CD4-positive, alpha-beta T cell (primary cell): ENCODE measurements around the gene PARL. TPM values are rescaled to one million over a fixed set of nuclear protein-coding genes. Genes with fewer than 3 reads are reported as not detected.

Experiments used
- ATAC-seq: fragments of 200-7000 bp; cut with Tn5 transposase; one replicate; pipeline ENCODE4 v1.10.0; 2022; ENCODE audit warnings: mild to moderate bottlenecking; ENCODE audit not compliant: poor library complexity
- CTCF ChIA-PET: fragments of 350-600 bp; sonication (Branson Sonifier 250); formaldehyde crosslinking; loops from one replicate; lab custom pipeline; 2021; ENCODE audit warnings: antibody characterized with exemption, inconsistent platforms; lab: Charles Lee
- POLR2A ChIA-PET: fragments of 350-600 bp; sonication (Branson Sonifier 250); formaldehyde crosslinking; loops from one replicate; lab custom pipeline; 2021; ENCODE audit warnings: antibody characterized with exemption, inconsistent platforms; lab: Charles Lee
- DNase-seq, 14 experiments: peaks; one replicate each; pipeline ENCODE4 v3.0.0-alpha.2; 2013 to 2020; ENCODE audit warnings: mixed read lengths in 2 of 14
- H3K27ac ChIP-seq, 2 donors: one replicate each; pipeline versions ENCODE4 v1.5.1 to v1.7.0; 2013; ENCODE audit warnings: low read length in 2 of 2, low read depth in 1 of 2, mild to moderate bottlenecking in 1 of 2
- H3K27me3 ChIP-seq, 2 experiments: 1 replicate in 1 of 2; 2 replicates in 1 of 2; pipeline versions ENCODE4 v1.6.1 to v1.7.0; 2013; ENCODE audit warnings: low read length in 2 of 2, control low read depth in 1 of 2, mild to moderate bottlenecking in 1 of 2, moderate library complexity in 1 of 2; ENCODE audit not compliant: insufficient read depth in 2 of 2, control insufficient read depth in 1 of 2
- H3K36me3 ChIP-seq: one replicate; pipeline ENCODE4 v1.6.1; 2013; ENCODE audit warnings: low read length, control low read depth; ENCODE audit not compliant: insufficient read depth
- H3K4me1 ChIP-seq: one replicate; pipeline ENCODE4 v1.6.1; 2013; ENCODE audit warnings: low read length, control low read depth; ENCODE audit not compliant: insufficient read depth
- H3K4me3 ChIP-seq: one replicate; pipeline ENCODE4 v1.5.1; 2013; ENCODE audit warnings: mild to moderate bottlenecking, low read length, moderate library complexity
- H3K9me3 ChIP-seq, 2 experiments: 1 replicate in 1 of 2; 2 replicates in 1 of 2; pipeline versions ENCODE4 v1.6.1 to v1.7.0; 2013; ENCODE audit warnings: low read length in 2 of 2, mild to moderate bottlenecking in 2 of 2, control low read depth in 1 of 2, moderate library complexity in 1 of 2; ENCODE audit not compliant: control insufficient read depth in 1 of 2, insufficient read depth in 1 of 2
- H3K27ac Mint-ChIP-seq: one replicate; pipeline ENCODE4 v1.8.0; 2020; ENCODE audit warnings: mixed read lengths
- H3K27me3 Mint-ChIP-seq: one replicate; pipeline ENCODE4 v1.8.0; 2021; ENCODE audit warnings: mixed read lengths
- H3K36me3 Mint-ChIP-seq: one replicate; pipeline ENCODE4 v1.8.0; 2021; ENCODE audit warnings: low read depth, mixed read lengths
- H3K4me1 Mint-ChIP-seq: one replicate; pipeline ENCODE4 v1.8.0; 2021; ENCODE audit warnings: low read depth, mixed read lengths
- H3K4me3 Mint-ChIP-seq: one replicate; pipeline ENCODE4 v1.8.0; 2020; ENCODE audit warnings: mild to moderate bottlenecking, mixed read lengths
- H3K9me3 Mint-ChIP-seq: one replicate; pipeline ENCODE4 v1.8.0; 2020; ENCODE audit warnings: mixed read lengths
- CTCF ChIP-seq: fragments of 200-600 bp; IDR thresholded peaks from one replicate; pipeline ENCODE4 v1.8.0; 2022; ENCODE audit warnings: antibody characterized with exemption, mild to moderate bottlenecking
- intact Hi-C, 2 experiments: fragments of 100-400 bp; cut with DNase I in 1 of 2; cut with micrococcal nuclease in 1 of 2; formaldehyde crosslinking; loops; one replicate each; pipeline versions ENCODE4 v1.15.1 to v1.9.0; 2023 to 2025; cut with DNase I, micrococcal nuclease
- total RNA-seq, 174 experiments: library from RNA in 2 of 174; stranded (reverse) in 2 of 174; gene quantifications; one replicate each; pipeline ENCODE4 v1.2.3 and lab custom pipeline; 2021 to 2026

PARL gene
- total RNA-seq, 2 experiments from 2014 or later: 36.9 to 40.0 TPM

DNA sequence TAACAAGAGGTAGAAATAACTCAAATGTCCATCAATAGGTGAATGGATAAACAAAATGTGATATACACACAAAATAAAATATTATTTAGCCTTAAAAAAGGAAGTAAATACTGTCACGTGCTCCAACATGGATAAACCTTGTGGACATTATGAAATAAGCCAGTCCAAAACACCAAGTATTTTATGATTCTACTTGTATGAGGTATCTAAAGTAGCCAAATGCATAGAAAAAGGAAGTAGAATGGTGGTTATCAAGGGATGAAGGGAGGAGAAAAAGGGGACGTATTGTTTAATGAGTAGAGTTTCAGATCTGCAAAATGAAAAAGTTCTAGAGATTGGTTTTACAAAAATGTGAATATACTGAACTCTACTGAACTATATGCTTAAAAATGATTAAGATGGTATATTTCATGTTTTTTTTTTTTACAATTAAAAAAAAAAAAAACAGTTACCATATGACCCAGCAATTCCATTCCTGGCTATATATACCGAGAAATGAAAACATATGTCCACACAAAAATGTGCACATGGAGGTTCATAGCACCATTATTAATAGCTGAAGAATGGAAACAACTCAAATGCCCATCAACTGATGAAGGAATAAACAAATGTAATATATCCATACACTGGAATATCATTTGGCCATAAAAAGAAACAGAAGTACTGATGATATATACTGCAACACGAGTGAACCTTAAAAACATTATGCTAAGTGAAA, 30.2 kb downstream of the PARL start:
- Histone ChIP-seq H3K27ac (no peak overlapping the region), H3K4me1 (no peaks in the 10 kb centered on the region), H3K9me3 (no peaks in the 10 kb centered on the region), H3K27me3 (no peaks in the 10 kb centered on the region), H3K36me3 (peaks cover 30% of the 10 kb centered on the region), H3K4me3 (no peak overlapping the region)
- ChIA-PET CTCF (no interaction called here), POLR2A (no interaction called here)
- no peak overlapping the region for H3K27ac Mint-ChIP-seq
- intact Hi-C loops: no loop called here
- no peak for ATAC-seq
- H3K4me1 Mint-ChIP-seq: peaks cover 11% of the 10 kb centered on the region
- peaks cover 92% of the 10 kb centered on the region for H3K36me3 Mint-ChIP-seq
- H3K9me3 Mint-ChIP-seq: no peaks in the 10 kb centered on the region
- no peak for DNase-seq
- no peak for TF ChIP-seq CTCF
- no peak overlapping the region for H3K4me3 Mint-ChIP-seq
- no peaks in the 10 kb centered on the region for H3K27me3 Mint-ChIP-seq

- no peak for TF ChIP-seq CTCF
- H3K27me3 ChIP-seq: no peaks in the 10 kb centered on the region
- H3K4me3 ChIP-seq: no peak overlapping the region
- Mint-ChIP-seq H3K27me3 (no peaks in the 10 kb centered on the region), H3K9me3 (no peaks in the 10 kb centered on the region), H3K36me3 (peaks cover 83% of the 10 kb centered on the region), H3K4me1 (peaks cover 6% of the 10 kb centered on the region), H3K4me3 (no peak overlapping the region), H3K27ac (no peak overlapping the region)
- ChIA-PET CTCF (no interaction called here), POLR2A (no interaction called here)
- H3K4me1 ChIP-seq: no peaks in the 10 kb centered on the region
- H3K36me3 ChIP-seq: peaks cover 73% of the 10 kb centered on the region
- no peak for DNase-seq
- no peaks in the 10 kb centered on the region for H3K9me3 ChIP-seq
- intact Hi-C loops: no loop called here
- H3K27ac ChIP-seq: no peak overlapping the region
- ATAC-seq: no peak
These were observed 38.9 kb downstream of the PARL start for GRCh38 chr3:183845608-183846288.

- intact Hi-C loops: no loop called here
- TF ChIP-seq CTCF: no peak
- peaks cover 2% of the 10 kb centered on the region for H3K4me1 Mint-ChIP-seq
These were observed 39.6 kb downstream of the PARL start for GRCh38 chr3:183845090-183845489.

More at GRCh38 chr3:183845090-183845489, 39.6 kb downstream of the PARL start:
- no peaks in the 10 kb centered on the region for H3K9me3 ChIP-seq
- Mint-ChIP-seq H3K36me3 (peaks cover 83% of the 10 kb centered on the region), H3K9me3 (no peaks in the 10 kb centered on the region), H3K4me3 (no peak overlapping the region), H3K27ac (no peak overlapping the region), H3K27me3 (no peaks in the 10 kb centered on the region)
- no peak for ATAC-seq
- H3K27me3 ChIP-seq: no peaks in the 10 kb centered on the region
- no peak overlapping the region for H3K27ac ChIP-seq
- H3K4me3 ChIP-seq: no peak overlapping the region
- no peak for DNase-seq
- CTCF ChIA-PET: interaction anchor here (1.7 kb wide), 1 partner anchor 40 kb away, joined by 4 read pairs; the partner anchor contains the start of gene PARL
- POLR2A ChIA-PET: no interaction called here
- peaks cover 78% of the 10 kb centered on the region for H3K36me3 ChIP-seq
- H3K4me1 ChIP-seq: no peaks in the 10 kb centered on the region
